Glutamatergic neuron (in vitro differentiated cells): ENCODE data around the gene COX10. TPM values are rescaled to one million over a fixed set of nuclear protein-coding genes. Genes with fewer than 3 reads are reported as not detected.

Experiments used
- DNase-seq: peaks from one replicate; pipeline ENCODE4 v3.0.0; 2022
- H3K27ac Mint-ChIP-seq: one replicate; pipeline ENCODE4 v1.8.0; 2020; ENCODE audit warnings: mild to moderate bottlenecking, mixed read lengths, inconsistent platforms; ENCODE audit not compliant: unreplicated experiment
- H3K27me3 Mint-ChIP-seq: one replicate; pipeline ENCODE4 v1.8.0; 2020; ENCODE audit warnings: mild to moderate bottlenecking, moderate library complexity, mixed read lengths, inconsistent platforms; ENCODE audit not compliant: unreplicated experiment
- H3K36me3 Mint-ChIP-seq: one replicate; pipeline ENCODE4 v1.8.0; 2020; ENCODE audit warnings: mild to moderate bottlenecking, mixed read lengths, inconsistent platforms; ENCODE audit not compliant: unreplicated experiment
- H3K4me1 Mint-ChIP-seq: one replicate; pipeline ENCODE4 v1.8.0; 2020; ENCODE audit warnings: mild to moderate bottlenecking, low read depth, mixed read lengths, inconsistent platforms; ENCODE audit not compliant: unreplicated experiment
- H3K4me3 Mint-ChIP-seq: one replicate; pipeline ENCODE4 v1.8.0; 2020; ENCODE audit warnings: mild to moderate bottlenecking, mixed read lengths, inconsistent platforms; ENCODE audit not compliant: unreplicated experiment
- H3K9me3 Mint-ChIP-seq: one replicate; pipeline ENCODE4 v1.8.0; 2020; ENCODE audit warnings: mild to moderate bottlenecking, moderate library complexity, mixed read lengths, inconsistent platforms; ENCODE audit not compliant: unreplicated experiment
- total RNA-seq: library from RNA; stranded (reverse); fragmentation: NEBNext Ultra II Directional; extraction: Animal tissue kit (Norgen Biotek cat#: 25700); gene quantifications from one replicate; pipeline ENCODE4 v1.2.1, GENCODE V29; 2021; ENCODE audit not compliant: unreplicated experiment
- TF ChIP-seq, protein P1 (sequence below): fragments of 200-600 bp; sonication (generic); IDR thresholded peaks from one replicate; pipeline ENCODE4 v1.5.0; 2021; ENCODE audit not compliant: partially characterized antibody, unreplicated experiment

COX10 gene
- total RNA-seq, 1 donor from 2014 or later, result 18.7 TPM

DNA sequence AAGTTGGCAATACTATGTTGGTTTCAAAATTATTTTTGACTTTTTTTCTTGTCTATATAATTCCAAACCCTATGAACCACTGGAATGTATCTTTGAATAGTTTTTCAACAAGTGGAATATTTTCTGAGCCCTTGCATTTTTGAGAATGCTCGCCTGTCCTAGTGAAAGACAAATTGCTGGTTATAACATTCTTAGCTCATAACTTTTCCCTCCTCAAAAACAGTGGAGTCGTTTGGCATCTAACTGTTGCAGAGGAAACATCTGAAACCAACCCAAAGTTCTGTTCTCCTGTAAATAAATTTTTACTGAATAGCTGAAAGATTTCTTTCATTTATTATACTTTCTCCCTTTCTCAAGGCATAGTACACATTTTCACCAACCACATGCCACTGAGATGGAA is 11.3 kb upstream of the COX10 start:
- Mint-ChIP-seq H3K9me3 (no peaks in the 10 kb centered on the region), H3K4me3 (no peak overlapping the region), H3K4me1 (no peaks in the 10 kb centered on the region), H3K27me3 (no peaks in the 10 kb centered on the region), H3K27ac (no peak overlapping the region), H3K36me3 (peaks cover 8% of the 10 kb centered on the region)
- TF ChIP-seq, protein P1, sequence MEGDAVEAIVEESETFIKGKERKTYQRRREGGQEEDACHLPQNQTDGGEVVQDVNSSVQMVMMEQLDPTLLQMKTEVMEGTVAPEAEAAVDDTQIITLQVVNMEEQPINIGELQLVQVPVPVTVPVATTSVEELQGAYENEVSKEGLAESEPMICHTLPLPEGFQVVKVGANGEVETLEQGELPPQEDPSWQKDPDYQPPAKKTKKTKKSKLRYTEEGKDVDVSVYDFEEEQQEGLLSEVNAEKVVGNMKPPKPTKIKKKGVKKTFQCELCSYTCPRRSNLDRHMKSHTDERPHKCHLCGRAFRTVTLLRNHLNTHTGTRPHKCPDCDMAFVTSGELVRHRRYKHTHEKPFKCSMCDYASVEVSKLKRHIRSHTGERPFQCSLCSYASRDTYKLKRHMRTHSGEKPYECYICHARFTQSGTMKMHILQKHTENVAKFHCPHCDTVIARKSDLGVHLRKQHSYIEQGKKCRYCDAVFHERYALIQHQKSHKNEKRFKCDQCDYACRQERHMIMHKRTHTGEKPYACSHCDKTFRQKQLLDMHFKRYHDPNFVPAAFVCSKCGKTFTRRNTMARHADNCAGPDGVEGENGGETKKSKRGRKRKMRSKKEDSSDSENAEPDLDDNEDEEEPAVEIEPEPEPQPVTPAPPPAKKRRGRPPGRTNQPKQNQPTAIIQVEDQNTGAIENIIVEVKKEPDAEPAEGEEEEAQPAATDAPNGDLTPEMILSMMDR, result no peak
- DNase-seq, result no peak

DNA sequence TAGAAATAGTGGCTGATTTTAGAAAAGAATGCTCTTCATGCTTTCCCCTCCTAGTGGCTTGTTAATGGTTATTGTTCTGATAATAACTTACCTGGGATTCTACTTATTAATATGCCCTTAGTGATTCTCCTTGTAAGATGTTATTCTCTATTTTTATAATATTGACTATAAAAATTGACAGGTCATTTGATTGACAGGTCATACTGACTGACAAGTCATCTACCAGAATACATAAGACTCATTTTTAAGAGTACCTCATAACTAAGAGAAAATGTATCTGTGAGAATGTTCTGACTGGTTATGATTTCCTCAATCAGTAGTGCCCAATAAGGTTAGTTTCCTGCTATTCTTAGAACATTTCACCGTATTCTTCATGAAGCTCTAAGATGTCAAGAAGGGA is 8.6 kb upstream of the COX10 start:
- no peaks in the 10 kb centered on the region for H3K9me3 Mint-ChIP-seq
- H3K4me1 Mint-ChIP-seq, result no peaks in the 10 kb centered on the region
- no peak overlapping the region for H3K4me3 Mint-ChIP-seq
- H3K36me3 Mint-ChIP-seq, result peaks cover 9% of the 10 kb centered on the region
- TF ChIP-seq, protein P1, result no peak
- no peak overlapping the region for H3K27ac Mint-ChIP-seq
- no peak for DNase-seq
- H3K27me3 Mint-ChIP-seq, result no peaks in the 10 kb centered on the region

DNA sequence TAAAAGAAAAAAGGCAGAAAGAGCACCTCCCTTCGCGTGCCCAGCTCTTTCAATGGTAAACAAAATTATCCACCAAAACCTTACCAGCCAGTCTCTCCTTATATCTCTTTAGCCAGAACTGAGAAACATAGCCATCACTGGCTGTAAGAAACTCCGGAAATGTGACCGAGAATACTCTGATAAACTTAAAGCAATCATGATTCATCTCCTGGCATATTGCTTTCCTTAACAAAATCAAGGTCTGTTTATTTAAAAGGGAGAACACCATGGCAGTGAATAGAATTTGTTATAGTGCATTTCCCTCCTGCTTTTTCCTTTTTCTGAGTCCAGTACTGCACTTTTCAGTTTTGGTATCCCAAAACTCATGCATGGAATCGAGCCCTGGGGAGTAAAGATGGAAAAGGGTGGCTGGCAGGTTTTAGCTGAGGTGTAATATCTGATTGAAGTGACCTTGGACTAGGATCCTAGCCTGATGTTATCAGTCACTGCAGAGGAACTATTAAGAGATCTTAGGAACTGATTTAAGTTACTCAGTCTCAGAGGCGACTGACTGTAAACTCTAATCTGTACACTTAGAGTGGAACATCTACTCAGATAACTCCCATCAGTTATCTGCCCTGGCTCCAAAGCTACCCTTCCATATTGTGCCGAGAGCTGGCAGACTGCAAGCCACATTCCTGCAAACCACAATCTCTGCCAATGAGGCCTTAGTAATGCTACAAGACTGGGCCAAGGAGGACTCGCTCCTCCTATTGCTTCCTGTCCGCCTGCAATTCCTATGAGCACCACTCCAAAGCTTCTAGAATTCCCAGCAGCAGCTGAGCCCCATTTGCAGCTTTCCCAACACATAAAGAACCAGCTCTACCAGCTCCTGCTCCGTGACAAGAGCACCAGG is 7.4 kb upstream of the COX10 start:
- Mint-ChIP-seq H3K36me3 (peaks cover 4% of the 10 kb centered on the region), H3K27me3 (no peaks in the 10 kb centered on the region), H3K9me3 (no peaks in the 10 kb centered on the region), H3K27ac (no peak overlapping the region), H3K4me1 (no peaks in the 10 kb centered on the region), H3K4me3 (no peak overlapping the region)
- no peak for DNase-seq
- TF ChIP-seq, protein P1, result no peak

DNA sequence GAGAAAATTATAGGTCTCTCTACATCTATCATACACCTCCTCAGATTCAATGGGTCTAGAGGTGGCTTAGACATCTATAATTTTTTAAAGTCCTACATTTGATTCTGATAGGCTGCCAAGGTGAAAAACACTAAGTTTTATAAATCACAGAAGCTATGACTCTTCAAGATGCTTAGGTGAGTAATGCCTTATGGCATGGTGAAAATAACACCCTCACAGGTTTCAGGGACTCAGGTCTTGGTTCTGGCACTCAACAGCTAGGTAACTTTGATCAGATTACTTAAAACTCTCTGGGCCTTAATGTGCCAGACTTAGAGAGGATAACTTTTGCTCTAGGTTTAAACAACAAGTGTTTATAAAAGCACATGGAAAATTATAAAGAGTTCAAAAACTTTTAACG is 2.0 kb upstream of the COX10 start:
- TF ChIP-seq, protein P1, result no peak

DNA sequence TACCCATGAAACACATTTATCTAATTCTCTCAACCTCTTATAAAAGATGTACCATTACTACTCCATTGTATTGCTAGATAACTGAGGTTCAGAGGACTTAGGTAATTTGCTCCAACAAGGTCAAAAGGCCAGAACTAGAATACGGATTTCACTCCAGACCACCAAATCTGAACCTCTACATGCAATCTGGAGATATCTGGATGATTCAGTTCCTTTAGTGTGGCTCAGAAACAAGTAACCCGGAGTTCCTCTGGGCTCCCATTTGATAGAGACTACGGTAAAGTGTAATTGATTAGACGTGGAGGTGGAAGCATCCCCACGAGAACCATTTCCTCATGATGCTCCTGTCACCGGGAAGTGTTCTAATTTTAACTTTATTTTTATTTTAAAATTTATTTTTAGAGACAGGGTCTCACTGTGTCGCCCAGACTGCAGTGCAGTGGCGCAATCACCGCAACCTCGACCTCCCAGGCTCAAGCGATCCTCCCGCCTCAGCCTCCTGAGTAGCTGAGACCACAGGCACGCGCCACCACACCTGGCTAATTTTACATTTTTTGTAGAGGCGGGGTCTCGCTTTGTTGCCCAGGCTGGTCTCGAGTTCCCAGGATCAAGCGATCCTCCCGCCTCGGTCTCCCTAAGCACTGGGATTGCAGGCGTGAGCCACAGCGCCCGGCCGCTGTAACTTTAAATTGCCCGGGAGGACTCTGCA is 608 bp upstream of the COX10 start:
- Mint-ChIP-seq H3K27me3 (no peaks in the 10 kb centered on the region), H3K9me3 (no peaks in the 10 kb centered on the region), H3K27ac (peak overlapping the region; percentile 74), H3K4me1 (peaks cover 9% of the 10 kb centered on the region), H3K36me3 (peaks cover 4% of the 10 kb centered on the region), H3K4me3 (peak overlapping the region; percentile 96)
- DNase-seq, result no peak
- TF ChIP-seq, protein P1, result no peak

More for the DNA sequence above, 2.0 kb upstream of the COX10 start:
- DNase-seq, result no peak
- Mint-ChIP-seq H3K4me1 (peaks cover 9% of the 10 kb centered on the region), H3K27ac (no peak overlapping the region), H3K27me3 (no peaks in the 10 kb centered on the region), H3K9me3 (no peaks in the 10 kb centered on the region), H3K4me3 (no peak overlapping the region), H3K36me3 (peaks cover 4% of the 10 kb centered on the region)
